OCI-LY1 (cell line): ENCODE measurements around the gene EFCC1.

Experiments
- H2AFZ ChIP-seq: fragments of 200-600 bp; sonication (generic), shearing (Covaris generic); 2 replicates; pipeline ENCODE4 v1.6.0; 2014; ENCODE audit warnings: antibody characterized with exemption, mild to moderate bottlenecking, low read length
- H3F3A ChIP-seq: fragments of 200-600 bp; sonication (generic), shearing (Covaris generic); 2 replicates; pipeline ENCODE4 v1.6.0; 2014; ENCODE audit warnings: mild to moderate bottlenecking, antibody characterized with exemption, low read length, moderate library complexity; ENCODE audit not compliant: insufficient read depth
- H3K27ac ChIP-seq: fragments of 200-600 bp; sonication (generic); 2 replicates; pipeline ENCODE4 v1.5.1; 2014; ENCODE audit warnings: low read length, mixed run types, mild to moderate bottlenecking, low read depth; ENCODE audit not compliant: poor library complexity, severe bottlenecking
- H3K27me3 ChIP-seq: fragments of 200-600 bp; sonication (generic); 2 replicates; pipeline ENCODE4 v1.6.0; 2014; ENCODE audit warnings: antibody characterized with exemption, mild to moderate bottlenecking, low read length, moderate library complexity; ENCODE audit not compliant: insufficient read depth
- H3K36me3 ChIP-seq: fragments of 200-600 bp; sonication (generic); 2 replicates; pipeline ENCODE4 v1.6.1; 2014; ENCODE audit warnings: mild to moderate bottlenecking, antibody characterized with exemption, low read length, moderate library complexity, mixed read lengths; ENCODE audit not compliant: insufficient read depth
- H3K4me1 ChIP-seq: fragments of 200-600 bp; sonication (generic); 2 replicates; pipeline ENCODE4 v1.5.1; 2014; ENCODE audit warnings: mild to moderate bottlenecking, low read length, moderate library complexity; ENCODE audit not compliant: insufficient read depth, severe bottlenecking
- H3K4me2 ChIP-seq: fragments of 200-600 bp; sonication (generic), shearing (Covaris generic); 2 replicates; pipeline ENCODE4 v1.6.1; 2014; ENCODE audit warnings: low read length
- H3K4me3 ChIP-seq: fragments of 200-600 bp; sonication (generic); 2 replicates; pipeline ENCODE4 v1.5.1; 2014; ENCODE audit warnings: low read length, low read depth, mild to moderate bottlenecking, mixed read lengths; ENCODE audit not compliant: poor library complexity, severe bottlenecking
- H3K79me2 ChIP-seq: fragments of 200-600 bp; shearing (Covaris generic); 2 replicates; pipeline ENCODE4 v1.6.1; 2016; ENCODE audit warnings: mixed run types, low read length, mixed read lengths; ENCODE audit not compliant: insufficient read depth
- H3K9ac ChIP-seq: fragments of 200-600 bp; sonication (generic), shearing (Covaris generic); 2 replicates; pipeline ENCODE4 v1.6.1; 2014; ENCODE audit warnings: mild to moderate bottlenecking, low read length, mixed read lengths
- H3K9me2 ChIP-seq: fragments of 200-600 bp; sonication (generic), shearing (Covaris generic); 2 replicates; pipeline ENCODE4 v1.6.1; 2014; ENCODE audit warnings: low read depth, mild to moderate bottlenecking, low read length, mixed read lengths
- H3K9me3 ChIP-seq: fragments of 200-600 bp; shearing (Covaris generic); 2 replicates; pipeline ENCODE4 v1.6.1; 2014; ENCODE audit warnings: low read length, mixed read lengths
- H4K20me1 ChIP-seq: fragments of 200-600 bp; sonication (generic), shearing (Covaris generic); 2 replicates; pipeline ENCODE4 v1.6.0; 2016; ENCODE audit warnings: mild to moderate bottlenecking, low read length; ENCODE audit not compliant: insufficient read depth
- EZH2 ChIP-seq: fragments of 200-600 bp; sonication (generic), shearing (Covaris generic); IDR thresholded peaks from 2 replicates; pipeline ENCODE4 v1.8.0; 2017; ENCODE audit warnings: borderline replicate concordance, mixed run types, mild to moderate bottlenecking, antibody characterized with exemption, low read length, moderate library complexity, mixed read lengths
- TF ChIP-seq, protein P1 (sequence below): fragments of 200-600 bp; sonication (generic), shearing (Covaris generic); IDR thresholded peaks from 2 replicates; pipeline ENCODE4 v1.5.1; 2017; ENCODE audit warnings: mild to moderate bottlenecking, antibody characterized with exemption, low read length, moderate library complexity, mixed read lengths

The EFCC1 gene

DNA sequence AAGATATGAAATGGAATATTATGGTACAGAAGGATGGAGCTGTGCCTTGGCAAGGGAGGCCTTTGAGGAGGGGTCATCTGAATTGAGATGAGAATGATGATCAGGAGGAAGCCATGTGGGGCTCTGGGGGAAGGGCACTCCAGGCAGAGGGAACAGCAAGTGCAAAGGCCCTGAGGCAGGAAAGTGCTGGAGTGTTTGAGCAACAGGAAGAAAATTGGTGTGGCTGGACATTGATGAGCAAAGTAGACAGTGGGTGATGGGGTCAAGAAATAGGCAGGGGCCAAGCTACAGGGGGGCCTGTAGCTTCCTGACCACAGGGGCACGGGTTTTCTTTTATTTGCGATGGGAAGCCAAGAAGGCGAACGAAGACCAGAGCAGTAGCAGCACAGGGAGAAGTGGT is 56.1 kb downstream of the EFCC1 start:
- TF ChIP-seq, protein P1, sequence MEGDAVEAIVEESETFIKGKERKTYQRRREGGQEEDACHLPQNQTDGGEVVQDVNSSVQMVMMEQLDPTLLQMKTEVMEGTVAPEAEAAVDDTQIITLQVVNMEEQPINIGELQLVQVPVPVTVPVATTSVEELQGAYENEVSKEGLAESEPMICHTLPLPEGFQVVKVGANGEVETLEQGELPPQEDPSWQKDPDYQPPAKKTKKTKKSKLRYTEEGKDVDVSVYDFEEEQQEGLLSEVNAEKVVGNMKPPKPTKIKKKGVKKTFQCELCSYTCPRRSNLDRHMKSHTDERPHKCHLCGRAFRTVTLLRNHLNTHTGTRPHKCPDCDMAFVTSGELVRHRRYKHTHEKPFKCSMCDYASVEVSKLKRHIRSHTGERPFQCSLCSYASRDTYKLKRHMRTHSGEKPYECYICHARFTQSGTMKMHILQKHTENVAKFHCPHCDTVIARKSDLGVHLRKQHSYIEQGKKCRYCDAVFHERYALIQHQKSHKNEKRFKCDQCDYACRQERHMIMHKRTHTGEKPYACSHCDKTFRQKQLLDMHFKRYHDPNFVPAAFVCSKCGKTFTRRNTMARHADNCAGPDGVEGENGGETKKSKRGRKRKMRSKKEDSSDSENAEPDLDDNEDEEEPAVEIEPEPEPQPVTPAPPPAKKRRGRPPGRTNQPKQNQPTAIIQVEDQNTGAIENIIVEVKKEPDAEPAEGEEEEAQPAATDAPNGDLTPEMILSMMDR: no peak
- Histone ChIP-seq H3K27ac (no peak overlapping the region), H3K9ac (no peak overlapping the region), H3K4me2 (no peak overlapping the region), H3K9me2 (no peaks in the 10 kb centered on the region), H3K4me1 (peaks cover 14% of the 10 kb centered on the region), H3K36me3 (no peaks in the 10 kb centered on the region), H3K27me3 (no peaks in the 10 kb centered on the region; the same call in none of the 2 replicates), H3K4me3 (no peak overlapping the region), H4K20me1 (no peaks in the 10 kb centered on the region), H3K9me3 (no peaks in the 10 kb centered on the region), H2AFZ (no peak overlapping the region), H3K79me2 (no peaks in the 10 kb centered on the region), H3F3A (no peaks in the 10 kb centered on the region)

- Histone ChIP-seq H3K9ac (no peak overlapping the region), H3K4me2 (no peak overlapping the region), H3K4me1 (peaks cover 12% of the 10 kb centered on the region), H3K36me3 (no peaks in the 10 kb centered on the region), H3K27ac (no peak overlapping the region), H3K9me3 (no peaks in the 10 kb centered on the region), H2AFZ (no peak overlapping the region), H3K9me2 (no peaks in the 10 kb centered on the region), H3K79me2 (no peaks in the 10 kb centered on the region), H4K20me1 (no peaks in the 10 kb centered on the region), H3K4me3 (no peak overlapping the region), H3F3A (no peaks in the 10 kb centered on the region), H3K27me3 (no peaks in the 10 kb centered on the region; the same call in none of the 2 replicates)
- no peak for TF ChIP-seq EZH2
- TF ChIP-seq, protein P1: peak; percentile 18; the same call in 1 of the 2 replicates
Measured at GRCh38 chr3:129058441-129059200, 57.5 kb downstream of the EFCC1 start.

GRCh38 chr3:129059311-129059958 is 58.3 kb downstream of the EFCC1 start:
- TF ChIP-seq, protein P1: no peak
- TF ChIP-seq EZH2: no peak
- Histone ChIP-seq H3K4me3 (no peak overlapping the region), H3K27me3 (no peaks in the 10 kb centered on the region; the same call in none of the 2 replicates), H3K27ac (no peak overlapping the region), H4K20me1 (no peaks in the 10 kb centered on the region), H3K9me3 (no peaks in the 10 kb centered on the region), H3K79me2 (no peaks in the 10 kb centered on the region), H3F3A (no peaks in the 10 kb centered on the region), H3K9ac (no peak overlapping the region), H3K36me3 (no peaks in the 10 kb centered on the region), H3K4me1 (peaks cover 10% of the 10 kb centered on the region), H3K4me2 (no peak overlapping the region), H2AFZ (no peak overlapping the region), H3K9me2 (no peaks in the 10 kb centered on the region)
